AG09319 (cell line): ENCODE measurements around the gene SRRT.

ENCODE experiments used
- DNase-seq: peaks from one replicate; pipeline ENCODE4 v3.0.0-alpha.2; 2010; ENCODE audit warnings: low read depth; ENCODE audit errors: extremely low read depth
- TF ChIP-seq, protein P1 (sequence below): IDR thresholded peaks from 2 replicates; pipeline ENCODE4 v1.5.1; 2011; ENCODE audit warnings: low read depth, mild to moderate bottlenecking, inconsistent platforms, low read length, moderate library complexity

Gene SRRT

DNA sequence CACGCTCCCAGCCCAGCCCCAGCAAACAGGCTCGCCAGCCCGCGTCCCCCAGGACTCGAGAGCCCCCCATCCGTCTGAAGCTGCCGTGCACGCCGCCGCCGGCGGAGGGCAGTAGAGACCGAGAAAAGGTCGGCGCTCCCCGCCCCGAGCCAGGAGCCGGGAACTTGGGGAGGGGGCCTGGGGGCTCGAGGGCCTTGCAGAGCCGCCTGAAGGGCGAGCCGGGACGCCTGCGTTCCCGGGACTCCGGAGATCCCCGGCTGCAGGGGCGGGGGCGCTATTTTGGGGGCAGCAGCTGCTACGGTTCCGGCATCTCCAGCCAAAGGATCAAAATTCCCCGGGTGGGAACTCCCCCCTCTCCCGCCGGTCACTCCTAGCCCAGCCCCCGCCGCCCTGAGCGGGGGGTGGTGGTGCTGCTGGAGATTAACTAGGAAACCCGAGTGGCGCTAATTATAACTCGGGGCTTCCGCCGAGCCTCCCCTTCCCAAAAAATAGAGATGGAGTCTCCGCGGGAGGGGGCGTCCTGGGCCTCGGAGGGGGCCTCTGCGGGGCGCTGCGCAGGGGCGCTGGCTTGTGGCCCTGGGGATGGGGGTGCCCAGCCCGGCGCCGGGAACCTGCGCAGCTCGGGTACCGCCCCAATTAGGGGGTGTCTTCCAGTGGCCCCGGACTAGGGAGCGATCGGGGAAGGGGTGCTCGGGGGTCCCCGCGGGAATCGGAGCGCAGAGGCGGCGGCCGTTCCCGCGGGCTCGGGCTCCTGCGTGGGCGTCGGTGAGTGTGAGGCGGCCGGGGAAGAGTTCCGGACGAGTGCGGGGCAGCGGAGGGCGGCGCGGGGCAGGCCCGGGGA is 20.2 kb downstream of the SRRT start:
- TF ChIP-seq, protein P1, sequence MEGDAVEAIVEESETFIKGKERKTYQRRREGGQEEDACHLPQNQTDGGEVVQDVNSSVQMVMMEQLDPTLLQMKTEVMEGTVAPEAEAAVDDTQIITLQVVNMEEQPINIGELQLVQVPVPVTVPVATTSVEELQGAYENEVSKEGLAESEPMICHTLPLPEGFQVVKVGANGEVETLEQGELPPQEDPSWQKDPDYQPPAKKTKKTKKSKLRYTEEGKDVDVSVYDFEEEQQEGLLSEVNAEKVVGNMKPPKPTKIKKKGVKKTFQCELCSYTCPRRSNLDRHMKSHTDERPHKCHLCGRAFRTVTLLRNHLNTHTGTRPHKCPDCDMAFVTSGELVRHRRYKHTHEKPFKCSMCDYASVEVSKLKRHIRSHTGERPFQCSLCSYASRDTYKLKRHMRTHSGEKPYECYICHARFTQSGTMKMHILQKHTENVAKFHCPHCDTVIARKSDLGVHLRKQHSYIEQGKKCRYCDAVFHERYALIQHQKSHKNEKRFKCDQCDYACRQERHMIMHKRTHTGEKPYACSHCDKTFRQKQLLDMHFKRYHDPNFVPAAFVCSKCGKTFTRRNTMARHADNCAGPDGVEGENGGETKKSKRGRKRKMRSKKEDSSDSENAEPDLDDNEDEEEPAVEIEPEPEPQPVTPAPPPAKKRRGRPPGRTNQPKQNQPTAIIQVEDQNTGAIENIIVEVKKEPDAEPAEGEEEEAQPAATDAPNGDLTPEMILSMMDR = peak; percentile 74
- DNase-seq = no peak

DNA sequence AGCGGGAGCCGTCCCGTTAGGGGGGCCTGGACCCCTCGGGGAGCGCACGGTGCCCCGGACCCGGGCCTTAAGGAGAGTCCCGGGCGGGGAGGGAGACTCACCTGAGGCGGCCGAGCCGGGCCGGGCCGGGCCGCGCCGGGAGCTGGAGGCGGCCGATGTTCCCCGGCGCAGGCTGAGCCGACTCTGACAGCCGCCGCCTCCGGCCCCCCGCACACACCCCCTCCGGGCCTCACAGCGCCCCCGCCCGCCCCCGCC is 20.7 kb downstream of the SRRT start, which contains the start of gene ACHE:
Gene ACHE (minus strand): TSS at position 188 of the 255 bp plus-strand sequence. CDS start 1,656 bp downstream, outside the sequence.
- TF ChIP-seq, protein P1 = no peak
- DNase-seq = no peak

DNA sequence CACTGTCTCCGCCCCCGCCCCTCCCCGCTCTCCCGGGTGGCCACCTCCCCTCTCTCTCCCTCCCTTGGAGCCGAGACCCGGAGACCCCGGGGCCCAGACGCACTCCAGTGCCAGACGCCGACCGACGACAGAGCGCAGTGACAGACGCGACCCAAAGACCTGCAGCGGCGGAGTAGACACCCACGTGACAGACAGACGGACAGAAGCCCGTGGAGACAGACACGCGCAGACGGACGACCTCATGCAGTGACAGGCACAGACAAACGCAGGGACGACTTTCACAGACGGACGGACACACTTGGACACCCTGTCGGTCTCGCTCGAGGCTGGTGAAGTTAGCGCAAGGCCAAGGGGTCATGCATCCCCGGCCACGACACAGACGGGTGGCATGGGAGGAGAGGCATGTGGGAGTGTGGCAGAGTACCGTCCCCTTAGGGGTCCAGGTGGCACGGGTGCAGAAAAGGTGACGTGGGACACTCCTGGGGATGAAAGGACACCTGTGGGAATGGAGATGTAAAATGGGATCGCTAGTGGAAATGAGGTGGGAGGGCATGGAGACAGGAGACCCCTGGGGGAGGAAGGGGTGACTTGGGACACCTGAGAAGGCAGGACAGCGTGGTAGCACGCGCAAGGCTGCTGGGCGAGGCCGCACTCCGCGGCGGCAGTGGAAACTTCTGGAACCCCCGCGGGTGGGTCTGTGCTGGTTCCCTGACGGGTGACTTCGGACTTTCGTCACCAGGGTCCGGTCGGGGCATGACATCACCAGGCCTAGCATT is 21.2 kb downstream of the SRRT start:
- TF ChIP-seq, protein P1 = no peak
- no peak for DNase-seq

DNA sequence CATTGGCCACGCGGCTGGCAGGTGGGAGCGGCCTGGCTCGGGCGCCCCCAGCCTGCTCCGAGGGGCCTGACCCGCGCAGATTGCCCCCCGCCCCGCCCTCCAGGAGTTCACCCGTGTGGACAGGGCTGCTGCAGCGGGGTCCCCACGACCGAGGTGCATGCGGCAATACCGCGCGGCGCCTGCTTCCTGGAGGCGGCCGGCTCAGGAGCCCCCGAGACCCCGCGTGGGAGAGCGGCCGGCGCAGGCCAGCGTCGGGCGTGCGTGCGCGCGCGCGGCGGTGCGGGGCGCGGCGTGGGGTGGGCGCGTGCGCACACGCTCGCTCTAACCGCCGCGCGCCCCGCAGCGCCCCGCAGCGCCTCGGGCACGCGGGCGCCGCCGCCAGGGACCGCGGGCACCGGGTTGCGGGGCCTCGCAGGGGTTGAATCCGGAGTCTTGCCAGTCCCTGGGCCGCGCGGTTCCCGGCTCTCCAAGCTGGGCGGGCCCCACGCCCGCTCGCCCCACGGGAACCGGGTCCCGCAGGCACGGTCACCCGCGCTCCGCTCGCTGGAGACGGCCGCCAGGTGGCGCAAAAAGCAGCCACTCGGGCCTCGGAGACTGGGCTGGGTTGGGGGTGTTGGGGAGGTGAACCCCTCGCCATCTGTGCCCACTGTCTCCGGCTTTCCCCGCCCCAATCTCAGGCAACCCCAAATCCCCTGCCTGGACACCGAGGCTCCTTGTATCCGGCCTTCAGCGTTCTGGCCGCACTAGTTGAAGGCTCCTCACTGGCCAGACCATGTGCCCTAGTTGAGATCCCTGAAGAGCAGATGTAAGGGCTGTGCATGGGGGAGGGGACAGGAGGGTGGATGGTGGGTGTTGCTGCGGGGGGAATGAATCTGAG is 22.1 kb downstream of the SRRT start:
- no peak for DNase-seq
- TF ChIP-seq, protein P1 = peak; percentile 61

DNA sequence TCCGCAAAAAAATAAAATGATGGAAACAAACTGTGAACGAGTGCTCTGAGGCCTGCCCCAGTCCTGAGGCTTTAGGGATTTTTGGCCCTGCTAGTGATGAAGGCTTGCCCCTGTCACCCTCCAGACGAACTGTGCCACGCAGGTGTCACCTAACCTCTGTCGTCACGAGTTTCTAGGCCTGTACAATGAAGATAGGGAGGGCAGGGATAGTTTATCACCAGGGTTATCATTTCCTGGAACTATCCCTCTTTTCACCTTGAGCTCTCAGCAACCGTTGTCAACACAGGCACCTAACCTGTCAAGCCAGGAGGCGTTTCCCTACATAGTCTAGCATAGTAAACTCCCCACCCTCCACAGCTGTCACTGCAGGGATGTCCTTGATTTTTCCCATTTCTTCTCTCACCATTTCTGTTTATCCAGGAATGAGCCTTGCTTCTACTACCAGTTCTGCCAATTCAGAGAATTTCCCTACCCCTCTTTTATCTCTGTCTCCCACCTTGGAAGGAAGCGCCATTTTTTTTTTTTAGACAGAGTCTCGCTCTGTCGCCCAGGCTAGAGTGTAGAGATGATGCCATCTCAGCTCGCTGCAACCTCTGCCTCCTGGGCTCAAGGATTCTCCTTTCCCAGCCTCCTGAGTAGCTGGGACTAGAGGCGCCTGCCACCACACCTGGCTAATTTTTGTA is 23.0 kb downstream of the SRRT start:
- no peak for DNase-seq
- TF ChIP-seq, protein P1 = no peak

DNA sequence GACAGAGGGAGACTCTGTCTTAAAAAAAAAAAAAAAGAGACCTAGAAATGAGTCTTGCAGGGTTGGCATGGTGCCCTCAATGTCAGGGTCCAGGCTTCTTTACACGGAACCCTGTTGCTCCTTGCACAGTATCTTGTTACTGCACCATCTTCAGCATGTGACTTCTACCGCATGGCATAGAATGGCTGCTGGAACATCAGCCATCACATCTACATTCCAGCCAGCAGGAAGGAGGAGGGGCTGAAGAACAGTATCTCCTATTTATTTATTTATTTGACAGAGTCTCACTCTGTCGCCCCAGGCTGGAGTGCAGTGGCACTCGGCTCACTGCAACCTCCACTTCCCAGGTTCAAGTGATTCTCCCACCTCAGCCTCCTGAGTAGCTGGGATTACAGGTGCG is 24.5 kb downstream of the SRRT start:
- no peak for DNase-seq
- TF ChIP-seq, protein P1 = no peak
